Esophagus squamous epithelium (tissue), 4 donors: Measurements from ENCODE around the gene MMS22L.

ENCODE experiments used
- CTCF ChIP-seq, 6 experiments: fragments of 450-650 bp in 4 of 6; fragments of 200-600 bp in 2 of 6; sonication (generic) in 2 of 6; IDR thresholded peaks; one replicate each; pipeline ENCODE4 v1.5.1; 2016 to 2019; ENCODE audit warnings: antibody characterized with exemption in 6 of 6, mild to moderate bottlenecking in 4 of 6, moderate library complexity in 4 of 6
- POLR2A ChIP-seq, 4 donors: fragments of 450-650 bp; IDR thresholded peaks; one replicate each; pipeline ENCODE4 v1.6.1; 2017; ENCODE audit warnings: antibody characterized with exemption in 4 of 4, mild to moderate bottlenecking in 4 of 4, moderate library complexity in 3 of 4

DNA sequence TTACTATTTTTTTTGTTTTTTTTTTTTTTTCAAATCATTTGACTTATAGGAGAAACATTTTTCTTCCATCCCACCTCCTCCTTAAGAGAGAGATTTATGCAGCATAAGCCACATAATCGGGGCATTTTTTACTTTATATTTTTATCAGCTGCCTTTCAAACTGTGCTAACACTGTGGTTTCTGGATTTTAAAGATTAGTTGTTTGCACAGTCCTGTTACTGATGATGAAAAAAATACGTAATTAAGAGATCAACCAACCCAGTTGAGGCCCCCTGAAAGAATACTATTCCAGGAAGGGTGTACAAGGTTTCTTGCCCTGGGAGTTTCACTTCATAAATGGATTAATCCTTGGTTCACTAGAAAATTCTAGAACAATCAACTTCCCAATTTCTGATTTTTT lies 68.3 kb downstream of the MMS22L start:
- no peak for TF ChIP-seq CTCF (IDR thresholded peaks at IDR 0.05)
- no peak for TF ChIP-seq POLR2A (IDR thresholded peaks at IDR 0.05)
